Globus pallidus (tissue), 1 donor: ENCODE measurements around the gene CROCC.

Experiments
- DNase-seq: peaks from one replicate; pipeline ENCODE4 v3.0.0-alpha.2; 2015; ENCODE audit warnings: low spot score

The CROCC gene

GRCh38 chr1:16969057-16969611 is 47.4 kb downstream of the CROCC start:
- no peak for DNase-seq

- no peak for DNase-seq
These were observed 47.9 kb downstream of the CROCC start for GRCh38 chr1:16969651-16970050.

DNA sequence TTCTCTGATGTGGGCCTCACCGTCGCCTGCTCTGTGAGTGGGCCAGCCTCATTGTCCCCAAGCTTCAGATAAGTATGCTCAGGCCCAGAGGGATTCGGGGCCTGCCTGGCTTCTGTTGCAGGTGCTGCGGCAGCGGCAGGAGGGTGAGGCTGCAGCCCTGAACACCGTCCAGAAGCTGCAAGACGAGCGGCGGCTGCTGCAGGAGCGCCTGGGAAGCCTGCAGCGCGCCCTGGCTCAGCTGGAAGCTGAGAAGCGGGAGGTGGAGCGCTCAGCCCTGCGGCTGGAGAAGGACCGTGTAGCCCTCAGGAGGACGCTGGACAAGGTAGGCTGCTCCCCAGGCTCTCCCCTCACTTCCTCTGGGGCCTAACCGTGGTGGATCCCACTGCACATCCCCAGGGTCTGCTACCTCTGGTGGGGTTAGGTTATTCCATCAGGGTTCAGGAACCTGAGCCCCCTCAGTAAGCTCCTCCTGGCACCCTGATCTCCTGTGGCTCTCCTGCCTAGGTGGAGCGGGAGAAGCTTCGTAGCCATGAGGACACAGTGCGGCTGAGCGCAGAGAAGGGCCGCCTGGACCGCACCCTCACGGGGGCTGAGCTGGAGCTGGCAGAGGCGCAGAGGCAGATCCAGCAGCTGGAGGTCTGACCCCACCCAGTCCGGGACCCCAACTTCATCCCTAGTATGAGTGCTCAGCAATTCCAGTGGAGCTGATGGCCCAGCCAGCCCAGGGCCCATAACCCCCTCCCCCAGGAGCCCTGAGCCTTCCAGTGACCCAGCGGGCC is 48.6 kb downstream of the CROCC start:
- DNase-seq: no peak

DNA sequence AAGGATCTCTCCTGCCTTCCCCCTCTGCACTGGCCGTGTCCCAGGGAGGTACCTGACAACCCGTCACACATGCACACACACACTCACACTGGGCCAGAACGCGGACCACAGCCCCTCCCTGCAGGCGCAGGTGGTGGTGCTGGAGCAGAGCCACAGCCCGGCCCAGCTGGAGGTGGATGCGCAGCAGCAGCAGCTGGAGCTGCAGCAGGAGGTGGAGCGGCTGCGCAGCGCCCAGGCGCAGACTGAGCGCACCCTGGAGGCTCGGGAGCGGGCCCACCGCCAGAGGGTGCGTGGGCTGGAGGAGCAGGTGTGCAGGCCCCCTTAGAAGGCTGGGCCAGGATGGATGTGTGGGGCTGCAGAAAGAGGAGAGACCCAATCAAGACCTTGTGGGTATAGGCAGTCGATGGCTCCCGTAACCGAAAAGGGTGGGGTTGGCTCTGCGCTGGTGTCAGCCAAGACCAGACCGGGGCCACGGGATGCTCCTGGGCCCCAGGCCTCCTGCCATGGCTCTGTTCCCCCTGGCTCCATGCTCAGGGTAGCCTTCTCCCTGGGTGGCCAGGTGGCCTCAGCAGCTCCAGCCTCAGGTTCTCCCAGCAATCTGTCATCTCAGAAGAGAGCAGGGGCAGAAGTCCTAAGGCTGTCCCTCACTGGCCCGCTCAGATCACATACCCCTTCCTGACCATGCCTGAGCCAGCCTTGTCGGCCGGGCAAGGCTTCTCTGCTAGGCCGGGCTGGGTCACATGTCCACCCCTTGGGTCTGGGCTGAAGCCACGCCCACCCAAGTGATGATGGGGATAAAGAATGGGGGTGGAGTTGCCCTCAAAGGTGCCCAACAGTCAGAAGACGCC is 49.8 kb downstream of the CROCC start:
- DNase-seq: no peak

DNA sequence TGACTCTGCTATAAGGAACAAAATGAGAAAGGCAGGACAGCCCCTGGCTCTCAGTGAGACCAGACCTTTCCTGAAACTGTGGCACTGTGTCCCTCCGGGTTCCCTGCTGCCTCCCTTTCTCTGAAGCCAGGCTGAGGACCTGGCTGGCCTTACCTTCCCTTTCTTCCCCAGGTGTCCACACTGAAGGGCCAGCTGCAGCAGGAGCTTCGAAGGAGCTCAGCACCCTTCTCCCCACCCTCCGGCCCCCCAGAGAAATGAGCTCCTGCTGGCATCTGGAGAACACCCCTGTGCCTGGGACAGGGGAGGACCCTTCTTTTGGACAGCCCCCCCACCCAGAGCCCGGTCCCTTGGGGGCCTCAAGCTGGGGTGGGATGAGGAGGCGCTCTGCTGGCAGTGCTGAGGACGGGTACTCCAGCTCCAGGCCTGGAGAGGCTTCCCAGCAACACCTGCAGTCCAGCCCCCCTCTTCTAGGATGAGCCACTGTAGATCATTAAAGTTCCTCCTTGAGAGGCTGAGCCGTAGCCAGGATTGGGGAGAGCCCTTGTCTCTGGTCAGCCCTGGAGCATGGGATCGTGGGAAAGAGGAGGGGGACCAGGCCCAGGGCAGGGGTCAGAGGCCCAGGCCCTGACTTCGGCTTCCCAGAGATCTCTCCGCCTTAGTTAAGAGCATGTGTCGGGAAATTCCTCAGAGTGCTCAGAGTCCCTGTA is 50.6 kb downstream of the CROCC start:
- no peak for DNase-seq

DNA sequence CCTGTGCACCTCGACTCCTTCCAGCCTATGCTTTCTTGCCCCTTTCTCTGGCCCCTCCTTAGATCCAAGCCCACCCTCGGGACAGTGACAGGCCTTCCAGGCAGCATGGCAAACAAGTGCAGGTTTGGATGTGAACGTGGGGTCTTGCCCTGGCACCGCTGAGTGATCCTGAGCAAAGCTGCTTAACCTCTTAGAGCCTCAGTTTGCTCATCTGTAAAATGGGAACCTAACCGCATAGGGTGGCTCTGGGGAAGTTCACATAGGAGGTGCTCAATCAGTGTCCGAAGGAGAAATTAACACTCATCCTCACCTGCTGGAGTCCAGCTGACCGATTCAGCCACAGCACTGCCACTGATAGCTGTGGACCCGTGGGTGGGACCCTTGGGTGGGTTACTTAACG is 51.5 kb downstream of the CROCC start:
- DNase-seq: no peak

DNA sequence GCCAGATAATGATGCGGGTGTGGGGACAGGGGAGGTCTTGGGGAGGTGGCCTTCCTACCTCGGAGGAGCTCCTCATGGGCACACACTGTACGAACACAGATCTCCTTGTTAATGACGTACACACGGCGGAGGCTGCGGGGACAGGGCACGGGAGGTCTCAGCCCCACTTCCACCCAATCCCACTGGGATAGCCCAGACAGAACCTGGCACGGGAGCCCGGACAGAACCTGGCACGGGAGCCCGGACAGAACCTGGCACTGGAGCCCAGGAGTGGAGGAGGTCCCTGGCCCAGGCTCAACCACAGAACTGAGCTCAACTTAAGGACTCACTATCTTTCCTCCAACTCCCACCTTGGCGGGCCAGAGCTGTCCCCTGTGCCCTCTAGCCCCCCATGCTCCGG is 53.5 kb downstream of the CROCC start:
- no peak for DNase-seq

- no peak for DNase-seq
These were observed 54.1 kb downstream of the CROCC start for GRCh38 chr1:16975838-16976237.

GRCh38 chr1:16976966-16977365 is 55.2 kb downstream of the CROCC start:
- DNase-seq: no peak

DNA sequence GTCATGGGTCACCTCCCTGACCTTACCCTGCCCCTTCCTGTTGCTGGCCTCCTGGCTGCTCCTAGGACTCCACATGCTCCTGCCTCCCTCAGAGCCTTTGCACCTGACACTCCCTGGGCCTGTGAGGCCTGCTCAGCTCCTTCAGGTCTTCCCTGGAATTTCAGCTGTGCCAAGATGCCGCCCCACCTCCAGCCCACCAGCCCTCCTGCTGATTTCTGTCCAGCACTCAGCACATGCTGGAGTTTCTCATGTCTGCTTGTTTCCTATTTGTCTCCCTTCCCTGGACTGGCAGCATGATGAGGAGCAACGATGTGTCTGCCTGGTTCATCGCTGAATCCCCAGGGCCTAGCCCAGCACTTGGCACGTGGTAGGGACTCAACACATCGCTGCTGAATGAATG is 55.6 kb downstream of the CROCC start:
- no peak for DNase-seq

DNA sequence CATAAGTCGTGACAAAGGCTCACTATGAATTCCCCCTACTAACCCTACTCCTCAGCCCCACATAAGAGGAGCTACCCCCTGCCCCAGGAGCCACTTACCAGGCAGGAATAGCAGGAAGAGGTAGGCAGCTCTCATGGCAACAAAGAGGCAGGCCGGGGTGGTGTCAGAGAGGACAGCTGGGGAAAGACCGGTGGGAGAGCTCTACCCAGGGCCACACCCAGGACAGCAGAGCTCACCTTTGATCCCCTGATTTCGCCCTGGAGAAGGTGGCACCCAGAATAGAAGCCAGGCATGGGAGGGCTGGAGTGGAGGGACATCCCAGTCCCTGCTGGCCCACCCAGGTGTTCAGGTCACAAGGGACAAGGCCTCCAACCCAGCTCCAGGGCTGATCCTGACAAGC is 56.4 kb downstream of the CROCC start:
- DNase-seq: no peak

GRCh38 chr1:16978567-16979474 is 57.1 kb downstream of the CROCC start:
- no peak for DNase-seq

DNA sequence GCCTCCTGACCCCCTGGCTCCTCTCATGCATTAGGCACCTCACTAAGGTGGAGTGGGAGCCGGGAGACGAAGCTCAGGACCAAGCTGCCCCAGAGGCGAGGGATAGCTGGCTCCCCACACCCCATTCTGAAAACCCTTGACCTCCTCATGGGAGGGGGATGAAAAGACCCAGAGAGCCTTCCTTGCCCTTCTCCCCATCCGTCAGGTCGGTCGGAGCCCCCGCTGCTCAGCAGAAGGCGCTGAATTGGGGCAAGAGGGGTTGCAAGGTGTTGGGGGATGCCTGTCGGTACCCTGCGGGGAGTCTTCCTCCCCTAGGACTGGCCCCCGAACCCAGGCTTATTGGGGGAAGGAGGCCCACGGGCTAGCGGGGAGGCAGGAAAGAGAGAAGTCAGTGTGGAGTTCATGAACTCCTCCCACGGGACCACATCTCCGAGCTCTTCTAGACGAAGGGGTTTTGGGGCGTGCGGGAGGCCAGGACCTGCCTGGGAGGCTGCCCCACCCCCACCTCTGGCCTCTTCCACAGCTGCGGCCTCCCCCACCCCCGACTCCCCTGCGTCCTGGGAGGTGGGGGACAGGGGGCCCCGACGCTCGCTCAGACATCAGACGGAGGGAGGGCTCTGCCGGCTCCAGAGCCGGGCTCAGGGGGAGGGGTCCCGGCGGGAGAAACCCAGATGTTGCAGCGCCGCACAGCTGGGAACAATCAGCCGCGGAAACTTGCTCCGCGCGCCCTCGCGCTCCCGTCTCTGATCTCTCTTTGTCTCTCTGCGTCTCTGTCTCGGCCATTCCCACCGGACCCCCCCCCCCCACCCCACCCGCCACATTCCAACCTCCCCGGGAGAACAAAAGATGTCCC is 58.0 kb downstream of the CROCC start:
- no peak for DNase-seq

GRCh38 chr1:16980473-16981268 is 58.9 kb downstream of the CROCC start, which contains the start of gene MFAP2:
TSS of gene MFAP2 (minus strand) at chr1:16980620. CDS start at chr1:16978273, 2,347 bp downstream.
- DNase-seq: no peak

DNA sequence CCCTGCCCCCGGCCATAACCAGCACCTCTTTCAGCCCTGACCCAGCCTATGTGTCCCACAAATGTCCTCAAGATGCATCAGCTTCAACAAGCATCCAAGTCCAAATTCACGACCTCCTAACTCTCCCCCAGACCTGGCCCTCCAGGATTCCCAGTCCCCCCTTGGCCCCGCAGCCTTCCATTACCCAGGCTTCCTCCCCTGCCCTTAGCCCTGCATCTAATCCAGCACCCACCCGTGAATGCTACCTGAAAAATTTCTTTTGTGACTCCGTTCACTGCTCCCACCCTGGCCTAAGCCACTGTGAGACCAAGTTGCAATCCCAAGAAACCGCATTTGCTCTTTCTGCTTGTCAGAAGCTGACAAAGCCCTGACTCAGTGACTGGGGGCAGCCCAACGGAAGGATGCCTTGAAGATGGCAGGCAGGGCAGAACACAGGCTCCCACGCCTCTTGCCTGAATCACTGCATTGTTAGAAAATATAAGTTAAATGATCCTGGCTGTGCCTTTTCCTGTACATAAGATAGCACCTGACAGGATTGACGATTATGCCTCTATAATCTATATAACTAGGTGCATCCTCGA is 59.6 kb downstream of the CROCC start:
- no peak for DNase-seq

- DNase-seq: no peak
These were observed 61.2 kb downstream of the CROCC start for GRCh38 chr1:16982902-16983301.

DNA sequence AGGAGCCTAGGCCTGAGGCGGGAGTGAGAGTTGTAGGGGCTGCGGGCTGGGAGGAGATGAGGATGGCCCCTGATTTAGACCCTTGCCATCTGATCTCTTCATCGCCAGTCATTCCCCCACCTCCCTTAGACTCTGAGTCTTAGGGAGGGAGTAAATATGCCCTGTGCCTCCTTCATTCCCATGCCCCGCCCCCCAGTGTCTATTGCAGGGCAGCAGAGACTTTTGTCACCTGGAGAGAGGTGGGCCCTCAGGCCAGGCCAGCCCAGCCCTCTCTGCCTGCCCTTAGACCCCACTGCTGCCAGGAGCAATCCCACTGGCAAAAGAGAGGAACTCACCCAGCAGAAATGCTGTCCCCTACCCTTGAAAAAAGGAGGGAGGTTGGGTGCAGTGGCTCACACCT is 61.9 kb downstream of the CROCC start:
- DNase-seq: no peak

- DNase-seq: no peak
These were observed 63.0 kb downstream of the CROCC start for GRCh38 chr1:16984717-16985116.

GRCh38 chr1:16986113-16986512 is 64.4 kb downstream of the CROCC start:
- no peak for DNase-seq
